HG03342 (cell line): ENCODE data around the gene HNRNPR.

Experiments
- ATAC-seq: cut with Tn5 transposase; IDR thresholded peaks from one replicate; pipeline ENCODE4 v1.9.1; 2021; ENCODE audit warnings: mild to moderate bottlenecking, moderate library complexity; ENCODE audit not compliant: unreplicated experiment

Gene HNRNPR

GRCh38 chr1:23369335-23370013 is 25.4 kb upstream of the HNRNPR start, which contains the start of gene ZNF436:
Gene ZNF436, minus strand, starts transcription at chr1:23369836. Its CDS starts 1,831 bp downstream, at chr1:23368005.
- no peak for ATAC-seq

- peak; percentile 70 for ATAC-seq
Observed at GRCh38 chr1:23368562-23369334, 24.7 kb upstream of the HNRNPR start.

- peak; percentile 84 for ATAC-seq
Observed at GRCh38 chr1:23367791-23368561, 23.9 kb upstream of the HNRNPR start.

GRCh38 chr1:23367451-23367790 is 23.3 kb upstream of the HNRNPR start:
- ATAC-seq = no peak

- ATAC-seq = no peak
Observed at GRCh38 chr1:23366598-23366997, 22.5 kb upstream of the HNRNPR start.

GRCh38 chr1:23366146-23366545 is 22.1 kb upstream of the HNRNPR start:
- no peak for ATAC-seq

- ATAC-seq = no peak
Observed at GRCh38 chr1:23362218-23362713, 18.2 kb upstream of the HNRNPR start.

GRCh38 chr1:23358310-23358875 is 14.3 kb upstream of the HNRNPR start:
- ATAC-seq = no peak

GRCh38 chr1:23357138-23357908 is 13.2 kb upstream of the HNRNPR start:
- ATAC-seq = no peak

- ATAC-seq = no peak
Observed at GRCh38 chr1:23356471-23357137, 12.5 kb upstream of the HNRNPR start.

GRCh38 chr1:23354245-23354644 is 10.2 kb upstream of the HNRNPR start:
- no peak for ATAC-seq

- ATAC-seq = no peak
Observed at GRCh38 chr1:23352096-23352695, 8.1 kb upstream of the HNRNPR start.

- no peak for ATAC-seq
Observed at GRCh38 chr1:23345920-23346319, 1.8 kb upstream of the HNRNPR start.

GRCh38 chr1:23344987-23345472 is 946 bp upstream of the HNRNPR start:
- no peak for ATAC-seq

GRCh38 chr1:23343221-23344110 is 618 bp downstream of the HNRNPR start:
- ATAC-seq = no peak

- ATAC-seq = no peak
Observed at GRCh38 chr1:23341931-23342692, 2.0 kb downstream of the HNRNPR start.

- ATAC-seq = no peak
Observed at GRCh38 chr1:23339632-23340031, 4.5 kb downstream of the HNRNPR start.

GRCh38 chr1:23337869-23338268 is 6.2 kb downstream of the HNRNPR start:
- no peak for ATAC-seq
